Spinal cord (tissue), 10 donors: ENCODE measurements around the gene CDKL1. TPM values are rescaled to one million over a fixed set of nuclear protein-coding genes. Genes with fewer than 3 reads are reported as not detected.

Experiments used
- DNase-seq, 6 donors: peaks; one replicate each; pipeline versions ENCODE4 v3.0.0 to v3.0.0-alpha.2; 2013 to 2015; ENCODE audit warnings: low spot score in 6 of 6, low read depth in 4 of 6
- H3K27ac ChIP-seq: one replicate; pipeline ENCODE4 v1.5.1; 2013; ENCODE audit warnings: low read depth, low read length, control low read depth
- H3K27me3 ChIP-seq: one replicate; pipeline ENCODE4 v1.6.1; 2013; ENCODE audit warnings: low read length; ENCODE audit not compliant: control insufficient read depth, insufficient read depth
- H3K36me3 ChIP-seq: one replicate; pipeline ENCODE4 v1.6.1; 2013; ENCODE audit warnings: low read length; ENCODE audit not compliant: control insufficient read depth, insufficient read depth
- H3K4me1 ChIP-seq: one replicate; pipeline ENCODE4 v1.6.1; 2013; ENCODE audit warnings: low read length; ENCODE audit not compliant: control insufficient read depth, insufficient read depth
- H3K4me3 ChIP-seq: one replicate; pipeline ENCODE4 v1.5.1; 2013; ENCODE audit warnings: low read depth, low read length, control low read depth
- H3K9me3 ChIP-seq: one replicate; pipeline ENCODE4 v1.6.1; 2013; ENCODE audit warnings: low read length; ENCODE audit not compliant: control insufficient read depth, insufficient read depth
- WGBS: methylation state at CpG from one replicate; pipeline ENCODE4 v1.1.5; 2013; ENCODE audit warnings: missing lambda C conversion rate; ENCODE audit not compliant: insufficient coverage; 5-methylcytosine and 5-hydroxymethylcytosine counted together
- polyA plus RNA-seq, 2 donors: library from polyadenylated mRNA; unstranded; fragments of 120-200 nt; gene quantifications; one replicate each; pipeline ENCODE4 v1.2.1, GENCODE V29; 2013; ENCODE audit not compliant: insufficient read length in 2 of 2
- total RNA-seq, 2 donors: library from RNA; depleted of rRNA in 1 of 2; stranded (reverse); fragments of 120-200 nt in 1 of 2; fragments of >200 nt in 1 of 2; gene quantifications; one replicate each; pipeline versions ENCODE4 v1.2.3 to v1.2.4, GENCODE V29; 2013 to 2014
- donor health status: healthy.

CDKL1 gene
- total and polyA plus RNA-seq, 4 donors = 13.2 to 16.9 (median 15.1) TPM

DNA sequence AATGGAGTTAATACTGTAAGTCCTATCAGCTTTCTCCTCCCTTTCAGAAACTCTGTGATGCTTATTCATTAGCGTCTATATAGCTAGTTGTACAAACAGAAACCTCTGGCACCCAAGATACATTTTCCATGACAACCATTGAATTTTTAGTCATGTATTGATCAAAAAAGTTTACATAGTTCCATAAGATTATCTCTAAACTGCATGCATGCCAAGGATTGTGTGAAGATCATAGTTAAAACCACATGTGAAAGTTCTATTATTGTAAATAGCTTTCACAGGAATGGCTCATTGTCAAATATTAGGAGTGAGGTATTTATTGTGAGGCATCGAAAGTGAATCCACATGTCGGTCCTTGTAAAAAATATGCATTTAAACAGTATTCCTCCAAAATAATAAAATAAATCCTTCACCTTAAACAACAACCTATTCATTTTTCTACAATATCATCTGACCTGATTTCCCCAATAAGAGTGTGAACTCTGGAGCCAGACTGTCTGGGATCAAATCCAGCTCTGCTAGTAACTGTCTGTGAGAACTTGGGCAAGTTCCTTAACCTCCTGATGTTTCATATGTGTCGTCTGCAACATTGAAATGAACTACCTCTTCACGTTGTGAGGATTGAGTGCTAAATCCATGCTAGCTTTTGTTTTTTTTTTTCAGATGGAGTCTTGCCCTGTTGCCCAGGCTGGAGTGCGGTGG lies 10.6 kb upstream of the CDKL1 start:
- H3K36me3 ChIP-seq = no peaks in the 10 kb centered on the region
- 89% methylated on average over 3 of the region's 6 CpGs for WGBS
- no peaks in the 10 kb centered on the region for H3K27me3 ChIP-seq
- no peaks in the 10 kb centered on the region for H3K4me1 ChIP-seq
- no peaks in the 10 kb centered on the region for H3K9me3 ChIP-seq
- H3K4me3 ChIP-seq = no peak overlapping the region
- no peak overlapping the region for H3K27ac ChIP-seq
- DNase-seq = no peak

DNA sequence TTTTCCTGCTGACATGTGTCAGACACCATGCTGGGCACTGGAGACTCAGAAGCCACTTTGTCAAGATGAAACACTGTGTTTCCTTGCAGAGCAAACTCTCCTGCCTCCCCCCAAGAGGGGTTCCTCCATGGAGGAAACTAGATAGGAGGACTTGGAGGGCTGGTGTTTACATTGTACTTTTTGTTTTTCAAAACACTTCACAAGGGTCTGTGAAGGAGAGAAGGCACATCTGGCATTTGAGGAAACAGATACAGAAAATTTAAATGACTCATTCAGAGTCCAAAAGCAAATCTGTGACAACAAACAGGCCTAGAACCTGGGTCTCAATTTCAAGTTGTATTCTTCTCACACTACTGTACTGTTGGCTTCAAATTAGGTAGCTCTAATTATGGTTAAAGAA lies 6.7 kb upstream of the CDKL1 start:
- no peak overlapping the region for H3K27ac ChIP-seq
- H3K4me3 ChIP-seq = no peak overlapping the region
- no peaks in the 10 kb centered on the region for H3K9me3 ChIP-seq
- peak in 1 of 6 donors; percentile 29 for DNase-seq
- no peaks in the 10 kb centered on the region for H3K4me1 ChIP-seq
- H3K27me3 ChIP-seq = no peaks in the 10 kb centered on the region
- no peaks in the 10 kb centered on the region for H3K36me3 ChIP-seq

DNA sequence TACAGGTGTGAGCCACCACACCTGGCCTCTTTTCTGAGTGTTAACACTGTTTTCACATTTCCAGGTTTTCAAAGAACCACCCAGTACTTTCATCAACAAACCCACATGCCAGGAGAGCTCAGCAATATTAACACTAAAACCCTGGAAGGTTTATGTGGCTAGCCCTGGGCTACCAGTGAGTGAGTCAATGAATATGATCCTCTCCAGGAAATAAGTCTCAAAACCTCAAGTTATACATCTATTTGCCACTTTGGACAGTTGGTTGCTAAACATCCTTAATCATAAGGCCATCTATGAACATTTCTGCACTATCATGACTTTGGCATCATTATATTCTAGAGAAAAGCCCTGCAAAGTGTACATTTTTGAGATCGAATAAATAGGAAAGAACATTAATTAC lies 6.3 kb upstream of the CDKL1 start:
- DNase-seq = no peak
- Histone ChIP-seq H3K27ac (peak overlapping the region; percentile 18), H3K36me3 (no peaks in the 10 kb centered on the region), H3K9me3 (no peaks in the 10 kb centered on the region), H3K27me3 (no peaks in the 10 kb centered on the region), H3K4me1 (no peaks in the 10 kb centered on the region), H3K4me3 (no peak overlapping the region)
- no CpG with 5 or more reads among the region's 1 CpG for WGBS

DNA sequence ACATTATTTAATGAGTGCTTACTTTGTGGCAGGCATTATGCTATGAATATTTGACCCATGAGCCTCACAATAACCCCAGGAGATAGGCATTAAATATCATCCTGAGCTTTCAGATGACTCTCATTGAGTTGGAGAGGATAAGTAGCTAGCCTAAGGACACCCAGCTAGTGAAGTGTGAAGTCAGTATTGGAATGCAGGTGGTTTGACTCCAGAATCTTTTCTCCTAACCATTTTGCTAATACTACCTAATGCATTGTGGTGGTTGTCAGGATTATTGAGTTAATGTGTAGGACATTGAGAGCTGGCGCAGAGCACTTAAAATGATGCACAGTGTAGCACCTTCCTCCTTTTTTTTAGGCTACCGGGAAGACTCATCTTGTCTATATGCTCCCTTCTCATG lies 3.8 kb upstream of the CDKL1 start:
- WGBS = 100% methylated on average over 2 of the region's 2 CpGs
- peaks cover 13% of the 10 kb centered on the region for H3K4me1 ChIP-seq

DNA sequence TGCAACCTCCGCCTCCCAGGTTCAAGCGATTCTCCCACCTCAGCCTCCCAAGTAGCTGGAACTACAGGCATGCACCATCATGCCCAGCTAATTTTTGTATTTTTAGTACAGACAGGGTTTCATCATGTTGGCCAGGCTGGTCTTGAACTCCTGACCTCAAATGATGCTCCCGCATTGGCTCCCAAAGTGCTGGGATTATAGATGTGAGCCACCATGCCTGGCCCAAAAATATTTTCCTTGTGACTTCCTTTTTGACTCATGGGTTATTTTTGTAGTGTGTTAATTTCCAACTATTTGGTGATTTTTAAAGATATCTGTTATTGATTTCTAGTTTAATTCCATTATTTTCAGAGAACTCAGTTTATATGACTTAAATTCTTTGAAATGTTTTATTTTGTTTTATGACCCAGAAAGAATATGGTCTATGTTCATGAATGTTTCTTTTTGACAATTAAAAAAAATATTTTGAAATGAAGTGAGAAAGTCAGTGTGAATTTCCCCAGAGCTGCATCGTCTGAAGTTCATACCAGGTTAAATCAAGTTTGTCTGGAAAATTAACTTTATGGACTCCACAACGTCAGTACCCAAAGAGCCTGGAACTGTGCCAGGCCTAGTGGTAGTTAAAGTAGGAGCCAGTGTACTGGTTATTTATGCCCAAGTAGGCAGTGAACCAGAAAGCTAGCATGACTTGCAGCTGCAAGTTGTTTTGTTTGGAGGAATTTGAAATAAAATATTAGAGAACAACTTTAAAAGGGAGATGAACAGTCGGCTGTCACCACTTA lies 2.8 kb upstream of the CDKL1 start:
- H3K36me3 ChIP-seq = no peaks in the 10 kb centered on the region
- no peaks in the 10 kb centered on the region for H3K27me3 ChIP-seq
- peaks cover 13% of the 10 kb centered on the region for H3K4me1 ChIP-seq
- no peak overlapping the region for H3K27ac ChIP-seq
- no peaks in the 10 kb centered on the region for H3K9me3 ChIP-seq
- WGBS = 92% methylated on average over 2 of the region's 6 CpGs
- H3K4me3 ChIP-seq = no peak overlapping the region
- DNase-seq = peak in 2 of 6 donors; percentile 24 to 48

More for the DNA sequence above, 3.8 kb upstream of the CDKL1 start:
- H3K4me3 ChIP-seq = no peak overlapping the region
- no peaks in the 10 kb centered on the region for H3K27me3 ChIP-seq
- H3K36me3 ChIP-seq = no peaks in the 10 kb centered on the region
- no peaks in the 10 kb centered on the region for H3K9me3 ChIP-seq
- H3K27ac ChIP-seq = no peak overlapping the region
- no peak for DNase-seq

DNA sequence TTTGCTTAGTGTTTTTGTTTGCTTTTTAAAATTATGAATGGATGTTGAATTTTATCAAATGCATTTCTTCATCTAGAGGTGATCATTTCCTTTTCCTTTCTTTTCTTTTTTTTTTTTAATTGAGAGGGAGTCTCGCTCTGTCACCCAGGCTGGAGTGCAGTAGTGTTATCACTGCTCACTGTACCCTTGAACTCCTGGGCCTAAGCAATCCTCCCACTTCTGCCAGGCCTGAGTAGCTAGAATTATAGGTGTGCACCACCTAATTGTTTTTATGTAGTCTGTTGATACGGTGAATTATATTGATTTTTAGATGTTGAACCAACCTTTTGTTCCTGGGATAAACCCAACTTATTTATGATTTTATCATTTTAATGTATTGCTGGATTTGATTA lies 1.5 kb upstream of the CDKL1 start:
- Histone ChIP-seq H3K4me3 (no peak overlapping the region), H3K27me3 (no peaks in the 10 kb centered on the region), H3K9me3 (no peaks in the 10 kb centered on the region), H3K4me1 (peaks cover 13% of the 10 kb centered on the region), H3K36me3 (no peaks in the 10 kb centered on the region), H3K27ac (no peak overlapping the region)
- no peak for DNase-seq
- WGBS = no CpG with 5 or more reads among the region's 2 CpGs

DNA sequence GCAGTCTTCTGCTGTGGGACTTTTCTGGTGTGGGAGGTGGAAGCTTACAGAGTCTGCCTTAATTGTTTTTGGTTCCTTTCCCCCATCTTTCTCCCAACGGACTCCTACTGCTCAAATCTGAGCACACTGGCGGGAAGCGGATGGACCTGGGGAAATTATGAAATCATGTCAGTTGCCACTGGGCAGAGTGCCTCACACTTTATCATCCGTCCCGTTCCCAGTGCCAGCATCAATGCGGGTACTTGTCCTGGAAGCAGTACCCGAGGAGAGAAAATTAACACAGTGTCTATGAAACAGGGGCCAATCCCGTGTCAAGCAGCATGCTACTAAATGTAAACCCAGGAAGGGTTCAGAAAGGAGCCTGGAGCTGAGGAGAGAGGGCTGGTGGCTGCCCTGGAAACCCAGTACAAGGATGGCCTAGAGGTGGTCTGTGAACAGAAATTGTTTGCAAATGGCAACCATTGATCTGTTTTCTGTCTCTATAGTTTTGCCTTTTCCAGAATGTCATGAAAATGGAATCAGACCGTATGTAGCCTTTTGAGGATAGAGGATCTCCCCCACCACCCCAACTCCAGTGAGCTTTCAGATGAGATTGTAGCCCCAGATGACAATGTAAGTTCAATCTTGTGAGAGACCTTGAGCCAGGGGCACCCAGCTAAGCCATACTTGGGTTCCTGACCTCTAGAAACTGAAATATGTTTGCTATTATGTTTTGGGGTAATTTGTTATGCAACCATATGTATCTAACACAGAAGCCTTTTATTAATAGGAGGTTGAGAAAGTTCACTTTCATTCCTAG lies 908 bp upstream of the CDKL1 start:
- peak in 3 of 6 donors; percentile 2 to 57 (median 24) for DNase-seq
- Histone ChIP-seq H3K4me1 (peaks cover 13% of the 10 kb centered on the region), H3K27ac (peak overlapping the region; percentile 75), H3K27me3 (no peaks in the 10 kb centered on the region), H3K4me3 (peak overlapping the region; percentile 54), H3K9me3 (no peaks in the 10 kb centered on the region), H3K36me3 (no peaks in the 10 kb centered on the region)
- WGBS = 10% methylated on average over 6 of the region's 9 CpGs

DNA sequence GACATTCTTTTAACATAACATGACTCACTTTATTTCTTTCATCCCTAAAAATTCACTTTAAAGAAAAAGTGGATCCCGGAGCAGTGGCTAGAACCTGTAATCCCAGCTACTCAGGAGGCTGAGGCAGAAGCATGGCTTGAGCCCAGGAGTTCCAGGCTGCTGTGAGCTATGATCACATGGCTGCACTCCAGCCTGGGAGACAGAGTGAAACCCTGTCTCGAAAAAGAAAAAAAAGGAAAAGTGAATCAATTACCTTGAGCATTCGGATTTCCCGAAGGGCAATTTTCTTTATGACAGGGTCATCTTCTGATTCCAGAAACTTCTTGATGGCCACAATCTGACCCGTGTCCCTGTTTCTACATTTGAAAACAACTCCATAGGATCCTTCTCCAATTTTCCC lies 1.2 kb downstream of the CDKL1 start:
- 89% methylated on average over 4 of the region's 5 CpGs for WGBS
- no peaks in the 10 kb centered on the region for H3K9me3 ChIP-seq
- peaks cover 13% of the 10 kb centered on the region for H3K4me1 ChIP-seq
- no peaks in the 10 kb centered on the region for H3K27me3 ChIP-seq
- no peak overlapping the region for H3K27ac ChIP-seq
- no peaks in the 10 kb centered on the region for H3K36me3 ChIP-seq
- no peak overlapping the region for H3K4me3 ChIP-seq
- no peak for DNase-seq

DNA sequence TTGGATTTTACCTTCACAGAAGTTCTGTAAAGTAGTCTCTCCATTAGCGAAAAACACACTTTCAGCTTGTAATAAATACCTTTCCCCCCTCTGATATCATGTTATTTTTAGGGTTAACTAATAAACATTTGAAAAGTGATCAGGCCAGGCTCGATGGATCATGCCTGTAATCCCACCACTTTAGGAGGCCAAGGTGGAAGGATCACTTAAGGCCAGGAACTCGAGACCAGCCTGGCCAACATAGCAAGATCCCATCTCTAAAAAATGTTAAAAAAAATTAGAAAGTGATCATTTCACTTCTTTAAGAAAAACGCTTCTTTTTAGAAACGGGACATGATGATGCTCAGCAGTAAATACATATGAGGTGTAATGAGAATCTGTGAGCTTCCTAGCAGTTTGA lies 2.0 kb downstream of the CDKL1 start:
- H3K27me3 ChIP-seq = no peaks in the 10 kb centered on the region
- no peak overlapping the region for H3K27ac ChIP-seq
- no peaks in the 10 kb centered on the region for H3K9me3 ChIP-seq
- DNase-seq = no peak
- peaks cover 13% of the 10 kb centered on the region for H3K4me1 ChIP-seq
- H3K36me3 ChIP-seq = no peaks in the 10 kb centered on the region
- 100% methylated on average over 1 of the region's 5 CpGs for WGBS
- H3K4me3 ChIP-seq = no peak overlapping the region
